ENCODE data around the gene RALGAPB.
"Not testable (repeated sequence)": the region's sequence is repeated elsewhere in the genome, so short reads cannot be mapped to it uniquely, and the experiment has no call there.

Gene RALGAPB

DNA sequence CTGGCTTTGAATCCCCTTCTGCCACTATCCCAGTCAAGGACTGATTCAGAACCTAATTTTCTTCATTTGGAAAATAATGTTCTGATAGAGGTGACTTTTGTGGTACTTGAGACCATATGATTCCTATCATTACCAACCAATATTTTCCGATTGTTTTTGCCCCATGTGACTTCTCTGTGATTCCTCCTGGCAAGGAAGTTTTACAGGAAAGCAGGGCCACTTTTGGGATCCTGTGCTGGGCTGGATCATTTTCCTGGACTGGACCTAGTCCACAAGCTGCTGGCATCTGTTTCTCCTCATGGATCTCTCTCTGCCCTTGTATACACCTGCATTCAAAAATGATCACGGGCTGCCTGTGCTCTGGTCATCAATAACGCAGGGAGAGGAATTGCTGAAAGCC is 23.6 kb upstream of the RALGAPB start:
- no peaks in the 10 kb centered on the region for H3K27me3 ChIP-seq (ENCODE audit: control insufficient read depth, insufficient read depth, low read length)
- H3K36me3 ChIP-seq (ENCODE audit: control insufficient read depth, low read depth, low read length): peaks cover 20% of the 10 kb centered on the region
- H3K9ac ChIP-seq (ENCODE audit: low read length): no peak overlapping the region
- no peaks in the 10 kb centered on the region for H3K9me3 ChIP-seq (ENCODE audit: control insufficient read depth, low read depth, low read length)
- no peak overlapping the region for H3K27ac ChIP-seq (ENCODE audit: low read length)
- no peaks in the 10 kb centered on the region for H3K4me1 ChIP-seq (ENCODE audit: control insufficient read depth, low read depth, low read length)
- H3K4me3 ChIP-seq (ENCODE audit: low read length): no peak overlapping the region

DNA sequence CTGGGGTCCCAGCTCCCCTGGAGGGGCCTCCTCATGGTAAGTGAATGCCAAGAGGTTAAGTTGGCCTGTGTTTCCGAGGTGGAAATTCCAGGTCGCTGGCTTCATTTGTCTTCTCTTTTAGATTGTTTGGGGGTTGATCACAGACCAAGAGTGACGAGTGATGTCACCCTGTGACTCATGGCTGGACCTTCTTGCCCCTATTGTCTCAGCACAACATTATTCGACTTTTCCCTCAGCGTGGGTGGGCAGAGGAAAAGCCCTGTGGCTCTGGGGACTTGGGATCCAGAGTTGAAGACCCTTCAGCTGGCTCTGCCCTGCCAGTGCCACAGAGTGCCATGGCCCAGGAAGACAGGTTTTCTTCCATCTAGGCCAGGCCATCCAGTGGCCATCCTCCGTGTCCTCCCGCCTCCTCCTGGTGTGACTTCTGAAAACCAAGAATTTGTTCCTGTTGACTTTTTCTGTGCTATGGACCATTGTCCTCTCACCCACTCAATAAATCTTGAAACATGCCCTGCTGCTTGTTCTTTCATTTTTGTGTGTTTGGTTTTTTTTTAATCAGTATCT is 22.1 kb upstream of the RALGAPB start:
- Histone ChIP-seq H3K9me3 (ENCODE audit: control insufficient read depth, low read depth, low read length) (no peaks in the 10 kb centered on the region), H3K9ac (ENCODE audit: low read length) (no peak overlapping the region), H3K27ac (ENCODE audit: low read length) (no peak overlapping the region), H3K27me3 (ENCODE audit: control insufficient read depth, insufficient read depth, low read length) (no peaks in the 10 kb centered on the region), H3K36me3 (ENCODE audit: control insufficient read depth, low read depth, low read length) (peaks cover 20% of the 10 kb centered on the region), H3K4me3 (ENCODE audit: low read length) (no peak overlapping the region), H3K4me1 (ENCODE audit: control insufficient read depth, low read depth, low read length) (no peaks in the 10 kb centered on the region)

DNA sequence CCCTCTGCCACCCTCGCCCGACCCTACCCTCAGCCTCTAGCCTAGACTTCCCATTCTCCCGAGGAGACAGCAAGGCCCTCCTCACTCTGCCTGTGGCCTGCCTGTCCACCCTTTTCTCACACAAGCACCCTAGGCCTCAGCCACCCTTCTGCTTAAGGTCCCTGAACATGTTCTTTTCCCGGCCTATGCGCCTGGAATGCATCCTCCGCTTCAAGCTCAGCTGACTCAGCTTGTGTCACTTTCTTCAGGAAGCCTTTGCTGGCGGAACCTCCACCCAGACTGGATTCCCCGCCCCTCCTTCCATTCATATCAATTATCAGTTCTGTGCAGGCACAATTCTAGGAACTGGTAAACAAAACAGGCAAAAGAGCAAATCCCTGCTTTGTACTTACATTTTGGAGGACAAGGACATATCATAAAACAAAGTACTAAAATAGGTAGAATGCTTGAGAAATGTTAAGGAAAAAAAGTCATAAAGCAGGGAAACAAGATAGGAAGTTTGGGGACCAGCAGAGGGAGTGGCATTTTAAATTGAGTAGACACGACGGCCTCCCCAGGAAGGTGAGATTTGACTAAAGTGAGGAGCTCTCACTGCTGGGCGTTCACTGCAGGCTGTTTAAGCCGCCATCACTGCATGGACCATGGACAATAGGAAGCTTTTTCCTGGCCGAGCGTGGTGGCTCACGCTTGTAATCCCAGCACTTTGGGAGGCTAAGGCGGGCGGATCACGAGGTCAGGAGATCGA is 19.6 kb upstream of the RALGAPB start:
- Histone ChIP-seq H3K4me3 (ENCODE audit: low read length) (no peak overlapping the region), H3K9ac (ENCODE audit: low read length) (no peak overlapping the region), H3K9me3 (ENCODE audit: control insufficient read depth, low read depth, low read length) (no peaks in the 10 kb centered on the region), H3K36me3 (ENCODE audit: control insufficient read depth, low read depth, low read length) (peaks cover 20% of the 10 kb centered on the region), H3K4me1 (ENCODE audit: control insufficient read depth, low read depth, low read length) (no peaks in the 10 kb centered on the region), H3K27ac (ENCODE audit: low read length) (no peak overlapping the region), H3K27me3 (ENCODE audit: control insufficient read depth, insufficient read depth, low read length) (no peaks in the 10 kb centered on the region)

DNA sequence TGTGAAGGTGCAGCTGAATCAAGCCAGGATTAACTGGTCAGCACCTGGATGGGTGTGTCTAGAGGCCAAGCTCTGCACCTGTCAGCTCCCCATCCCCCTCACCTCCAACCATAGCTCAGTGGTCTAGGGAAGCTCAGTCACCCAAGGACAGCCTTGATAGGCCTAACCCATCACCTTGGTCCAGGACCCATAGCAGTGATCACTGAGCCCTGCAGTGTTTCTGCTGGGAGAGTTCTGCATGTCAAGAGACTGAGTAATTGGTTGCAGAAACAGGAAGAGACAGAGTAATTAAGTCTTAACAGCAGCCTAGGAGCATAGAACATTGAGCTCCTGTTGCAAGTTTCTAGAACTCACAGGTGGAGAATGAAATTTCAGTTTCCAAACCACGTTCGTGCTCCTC is 18.7 kb upstream of the RALGAPB start:
- Histone ChIP-seq H3K4me1 (ENCODE audit: control insufficient read depth, low read depth, low read length) (no peaks in the 10 kb centered on the region), H3K9ac (ENCODE audit: low read length) (no peak overlapping the region), H3K27ac (ENCODE audit: low read length) (no peak overlapping the region), H3K4me3 (ENCODE audit: low read length) (no peak overlapping the region), H3K9me3 (ENCODE audit: control insufficient read depth, low read depth, low read length) (no peaks in the 10 kb centered on the region), H3K36me3 (ENCODE audit: control insufficient read depth, low read depth, low read length) (peaks cover 19% of the 10 kb centered on the region), H3K27me3 (ENCODE audit: control insufficient read depth, insufficient read depth, low read length) (no peaks in the 10 kb centered on the region)

DNA sequence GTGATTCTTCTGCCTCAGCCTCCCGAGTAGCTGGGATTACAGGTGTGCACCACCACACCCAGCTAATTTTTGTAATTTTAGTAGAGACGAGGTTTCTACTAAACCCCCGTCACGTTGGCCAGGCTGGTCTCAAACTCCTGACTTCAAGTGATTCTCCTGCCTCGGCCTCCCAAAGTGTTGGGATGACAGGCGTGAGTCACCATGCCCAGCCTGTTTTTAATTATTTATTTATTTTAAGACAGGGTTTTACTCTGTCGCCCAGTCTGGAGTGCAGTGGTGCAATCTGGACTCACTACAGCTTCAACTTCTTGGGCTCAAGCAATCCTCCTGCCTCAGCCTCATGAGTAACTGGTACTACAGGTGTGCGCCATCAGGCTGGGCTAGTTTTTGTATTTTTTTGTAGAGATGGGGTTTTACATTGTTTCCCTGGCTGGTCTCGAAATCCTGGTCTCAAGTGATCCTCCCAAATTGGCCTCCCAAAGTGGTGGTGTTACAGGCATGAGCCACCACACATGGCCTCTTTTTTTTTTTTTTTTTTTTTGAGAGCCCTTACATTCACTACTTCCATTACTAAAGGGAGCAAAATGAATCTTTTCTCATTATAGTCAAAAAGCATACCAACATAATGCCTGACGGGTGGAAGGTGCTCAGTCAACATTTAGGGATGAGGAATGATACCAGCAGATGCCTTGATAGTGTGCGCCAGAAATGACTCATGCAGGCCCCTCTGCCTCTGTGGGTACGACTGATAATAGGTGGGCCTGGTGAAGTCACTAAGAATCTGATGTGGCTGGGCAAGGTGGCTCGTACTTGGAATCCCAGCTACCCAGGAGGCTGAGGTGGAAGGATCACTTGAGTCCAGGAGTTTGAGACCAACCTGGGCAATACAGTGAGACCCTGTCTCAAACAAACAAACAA is 17.8 kb upstream of the RALGAPB start:
- Histone ChIP-seq H3K36me3 (ENCODE audit: control insufficient read depth, low read depth, low read length) (peaks cover 13% of the 10 kb centered on the region), H3K27me3 (ENCODE audit: control insufficient read depth, insufficient read depth, low read length) (no peaks in the 10 kb centered on the region), H3K4me1 (ENCODE audit: control insufficient read depth, low read depth, low read length) (no peaks in the 10 kb centered on the region), H3K9ac (ENCODE audit: low read length) (no peak overlapping the region), H3K9me3 (ENCODE audit: control insufficient read depth, low read depth, low read length) (no peaks in the 10 kb centered on the region), H3K27ac (ENCODE audit: low read length) (no peak overlapping the region), H3K4me3 (ENCODE audit: low read length) (no peak overlapping the region)

DNA sequence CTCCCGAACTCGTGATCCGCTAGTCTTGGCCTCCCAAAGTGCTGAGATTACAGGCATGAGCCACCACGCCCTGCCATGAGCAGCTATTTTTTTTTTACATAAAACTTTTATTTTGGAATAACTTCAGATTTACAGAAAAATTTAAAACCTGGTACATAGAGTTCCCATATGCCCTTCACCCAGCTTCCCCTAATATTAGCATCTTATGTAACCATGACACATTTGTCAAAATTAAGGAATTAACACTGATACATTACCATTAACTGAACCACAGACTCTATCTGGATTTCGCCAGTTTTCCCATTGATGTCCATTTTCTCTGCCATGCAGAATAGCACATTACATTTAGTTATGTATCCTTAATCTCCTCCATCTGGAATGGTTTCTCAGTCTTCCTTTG is 14.3 kb upstream of the RALGAPB start:
- Histone ChIP-seq H3K9me3 (ENCODE audit: control insufficient read depth, low read depth, low read length) (no peaks in the 10 kb centered on the region), H3K27ac (ENCODE audit: low read length) (no peak overlapping the region), H3K27me3 (ENCODE audit: control insufficient read depth, insufficient read depth, low read length) (no peaks in the 10 kb centered on the region), H3K9ac (ENCODE audit: low read length) (no peak overlapping the region), H3K4me3 (ENCODE audit: low read length) (no peak overlapping the region), H3K4me1 (ENCODE audit: control insufficient read depth, low read depth, low read length) (no peaks in the 10 kb centered on the region), H3K36me3 (ENCODE audit: control insufficient read depth, low read depth, low read length) (no peaks in the 10 kb centered on the region)

DNA sequence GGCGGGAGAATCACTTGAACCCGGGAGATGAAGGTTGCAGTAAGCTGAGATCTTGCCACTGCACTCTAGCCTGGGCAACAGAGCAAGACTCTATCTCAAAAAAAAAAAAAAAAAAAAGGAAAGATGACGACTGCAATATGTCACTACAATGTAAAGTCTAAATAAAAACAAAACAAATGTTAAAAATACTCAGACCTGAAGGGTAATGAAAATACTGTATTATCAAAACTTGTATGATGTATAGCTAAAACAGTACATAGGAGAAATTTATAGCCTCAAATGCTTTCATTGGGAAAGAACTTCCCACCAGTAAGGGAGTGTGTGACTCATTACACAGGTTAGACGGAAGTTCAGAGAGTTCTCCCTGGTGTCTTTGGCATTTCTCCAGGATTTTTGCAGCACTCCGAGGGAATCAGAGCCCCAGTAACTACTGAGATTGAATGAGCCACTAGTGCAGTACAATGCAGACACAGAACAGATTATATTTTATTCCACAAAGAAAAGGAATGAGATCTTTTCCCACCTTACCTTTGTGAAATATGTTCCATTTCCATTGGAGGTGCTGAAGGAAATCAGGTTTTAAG is 12.5 kb upstream of the RALGAPB start:
- H3K27me3 ChIP-seq (ENCODE audit: control insufficient read depth, insufficient read depth, low read length): no peaks in the 10 kb centered on the region
- H3K4me1 ChIP-seq (ENCODE audit: control insufficient read depth, low read depth, low read length): no peaks in the 10 kb centered on the region
- H3K36me3 ChIP-seq (ENCODE audit: control insufficient read depth, low read depth, low read length): no peaks in the 10 kb centered on the region
- H3K9me3 ChIP-seq (ENCODE audit: control insufficient read depth, low read depth, low read length): no peaks in the 10 kb centered on the region
- H3K4me3 ChIP-seq (ENCODE audit: low read length): no peak overlapping the region
- no peak overlapping the region for H3K9ac ChIP-seq (ENCODE audit: low read length)
- H3K27ac ChIP-seq (ENCODE audit: low read length): no peak overlapping the region

DNA sequence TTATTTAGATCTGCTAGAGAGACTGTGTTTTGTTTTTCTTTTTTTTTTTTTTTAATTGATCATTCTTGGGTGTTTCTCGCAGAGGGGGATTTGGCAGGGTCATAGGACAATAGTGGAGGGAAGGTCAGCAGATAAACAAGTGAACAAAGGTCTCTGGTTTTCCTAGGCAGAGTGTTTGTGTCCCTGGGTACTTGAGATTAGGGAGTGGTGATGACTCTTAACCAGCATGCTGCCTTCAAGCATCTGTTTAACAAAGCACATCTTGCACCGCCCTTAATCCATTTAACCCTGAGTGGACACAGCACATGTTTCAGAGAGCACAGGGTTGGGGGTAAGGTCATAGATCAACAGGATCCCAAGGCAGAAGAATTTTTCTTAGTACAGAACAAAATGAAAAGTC is 12.0 kb upstream of the RALGAPB start:
- not testable (repeated sequence) for H3K9ac ChIP-seq (ENCODE audit: low read length); H3K27ac ChIP-seq (ENCODE audit: low read length); H3K36me3 ChIP-seq (ENCODE audit: control insufficient read depth, low read depth, low read length); H3K4me3 ChIP-seq (ENCODE audit: low read length); H3K27me3 ChIP-seq (ENCODE audit: control insufficient read depth, insufficient read depth, low read length); H3K4me1 ChIP-seq (ENCODE audit: control insufficient read depth, low read depth, low read length); H3K9me3 ChIP-seq (ENCODE audit: control insufficient read depth, low read depth, low read length)

DNA sequence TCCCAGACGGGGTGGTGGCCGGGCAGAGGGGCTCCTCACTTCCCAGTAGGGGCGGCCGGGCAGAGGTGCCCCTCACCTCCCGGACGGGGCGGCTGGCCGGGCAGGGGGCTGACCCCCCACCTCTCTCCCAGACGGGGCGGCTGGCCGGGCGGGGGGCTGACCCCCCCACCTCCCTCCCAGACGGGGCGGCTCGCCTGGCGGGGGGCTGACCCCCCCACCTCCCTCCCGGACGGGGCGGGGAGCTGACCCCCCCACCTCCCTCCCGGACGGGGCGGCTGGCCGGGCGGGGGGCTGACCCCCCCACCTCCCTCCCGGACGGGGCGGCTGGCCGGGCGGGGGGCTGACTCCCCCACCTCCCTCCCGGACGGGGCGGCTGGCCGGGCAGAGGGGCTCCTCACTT is 11.5 kb upstream of the RALGAPB start:
- not testable (repeated sequence) for H3K9ac ChIP-seq (ENCODE audit: low read length); H3K27me3 ChIP-seq (ENCODE audit: control insufficient read depth, insufficient read depth, low read length); H3K4me1 ChIP-seq (ENCODE audit: control insufficient read depth, low read depth, low read length); H3K36me3 ChIP-seq (ENCODE audit: control insufficient read depth, low read depth, low read length); H3K27ac ChIP-seq (ENCODE audit: low read length); H3K4me3 ChIP-seq (ENCODE audit: low read length); H3K9me3 ChIP-seq (ENCODE audit: control insufficient read depth, low read depth, low read length)

DNA sequence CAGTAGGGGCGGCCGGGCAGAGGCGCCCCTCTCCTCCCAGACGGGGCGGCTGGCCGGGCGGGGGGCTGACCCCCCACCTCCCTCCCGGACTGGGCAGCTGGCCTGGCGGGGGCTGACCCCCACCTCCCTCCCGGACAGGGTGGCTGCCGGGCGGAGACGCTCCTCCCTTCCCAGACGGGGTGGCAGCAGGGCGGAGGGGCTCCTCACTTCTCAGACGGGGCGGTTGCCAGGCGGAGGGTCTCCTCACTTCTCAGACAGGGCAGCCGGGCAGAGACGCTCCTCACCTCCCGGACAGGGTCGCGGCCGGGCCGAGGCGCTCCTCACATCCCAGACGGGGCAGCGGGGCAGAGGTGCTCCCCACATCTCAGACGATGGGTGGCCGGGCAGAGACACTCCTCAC is 11.1 kb upstream of the RALGAPB start:
- not testable (repeated sequence) for H3K27ac ChIP-seq (ENCODE audit: low read length); H3K36me3 ChIP-seq (ENCODE audit: control insufficient read depth, low read depth, low read length); H3K27me3 ChIP-seq (ENCODE audit: control insufficient read depth, insufficient read depth, low read length)

DNA sequence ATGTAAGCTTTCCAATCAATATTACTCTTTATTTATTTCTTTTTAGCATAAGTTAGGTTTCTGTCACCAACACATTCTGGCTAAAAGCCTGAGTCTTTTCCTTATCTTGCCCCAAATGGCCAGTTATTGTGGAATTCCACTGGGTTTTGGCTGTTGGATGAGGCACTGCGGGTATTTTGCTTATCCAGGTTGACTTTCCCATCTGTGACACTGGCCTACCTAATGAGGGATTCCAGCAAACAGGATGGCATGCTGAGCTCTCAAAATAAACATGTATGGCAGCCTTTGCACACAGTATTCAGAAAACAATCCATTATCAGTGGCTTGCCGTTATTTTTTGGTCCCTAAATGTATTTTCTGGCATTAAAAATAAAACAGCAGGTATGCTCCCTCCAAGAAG is 6.5 kb upstream of the RALGAPB start:
- Histone ChIP-seq H3K27me3 (ENCODE audit: control insufficient read depth, insufficient read depth, low read length) (no peaks in the 10 kb centered on the region), H3K36me3 (ENCODE audit: control insufficient read depth, low read depth, low read length) (no peaks in the 10 kb centered on the region), H3K4me3 (ENCODE audit: low read length) (no peak overlapping the region), H3K4me1 (ENCODE audit: control insufficient read depth, low read depth, low read length) (no peaks in the 10 kb centered on the region), H3K9ac (ENCODE audit: low read length) (no peak overlapping the region), H3K27ac (ENCODE audit: low read length) (no peak overlapping the region), H3K9me3 (ENCODE audit: control insufficient read depth, low read depth, low read length) (no peaks in the 10 kb centered on the region)

More for the DNA sequence above, 11.1 kb upstream of the RALGAPB start:
- H3K9ac ChIP-seq (ENCODE audit: low read length); H3K4me1 ChIP-seq (ENCODE audit: control insufficient read depth, low read depth, low read length); H3K4me3 ChIP-seq (ENCODE audit: low read length); H3K9me3 ChIP-seq (ENCODE audit: control insufficient read depth, low read depth, low read length): not testable (repeated sequence)

Data from iPS-18a (cell line).